Activated CD4-positive, alpha-beta T cell treated with anti-CD3 and anti-CD28 coated beads, Interleukin-2, amount 10 ng/mL, durations not matched to agents 7 days and 5 days (primary cell): ENCODE measurements around the gene SART1. TPM values are rescaled to one million over a fixed set of nuclear protein-coding genes. Genes with fewer than 3 reads are reported as not detected.
"Not testable (repeated sequence)": the region's sequence is repeated elsewhere in the genome, so short reads cannot be mapped to it uniquely, and the experiment has no call there.

ENCODE experiments used
- CTCF ChIA-PET: fragments of 350-600 bp; sonication (Branson Sonifier 250); formaldehyde crosslinking; loops from one replicate; lab custom pipeline; 2021; ENCODE audit warnings: antibody characterized with exemption; lab: Charles Lee
- POLR2A ChIA-PET: fragments of 350-600 bp; sonication (Branson Sonifier 250); formaldehyde crosslinking; loops from one replicate; lab custom pipeline; 2021; ENCODE audit warnings: antibody characterized with exemption; lab: Charles Lee
- DNase-seq: peaks from one replicate; pipeline ENCODE4 v3.0.0-alpha.2; 2020
- H3K27ac Mint-ChIP-seq: one replicate; pipeline ENCODE4 v1.8.0; 2021; ENCODE audit warnings: mild to moderate bottlenecking, moderate library complexity, mixed read lengths
- H3K27me3 Mint-ChIP-seq: one replicate; pipeline ENCODE4 v1.8.0; 2021; ENCODE audit warnings: mixed read lengths
- H3K36me3 Mint-ChIP-seq: one replicate; pipeline ENCODE4 v1.8.0; 2021; ENCODE audit warnings: low read depth, mixed read lengths
- H3K4me1 Mint-ChIP-seq: one replicate; pipeline ENCODE4 v1.8.0; 2021; ENCODE audit warnings: mixed read lengths
- H3K4me3 Mint-ChIP-seq: one replicate; pipeline ENCODE4 v1.8.0; 2021; ENCODE audit warnings: mild to moderate bottlenecking, moderate library complexity, mixed read lengths
- H3K9me3 Mint-ChIP-seq: one replicate; pipeline ENCODE4 v1.8.0; 2021; ENCODE audit warnings: mixed read lengths
- total RNA-seq, 2 experiments: library from RNA; stranded (reverse); gene quantifications; one replicate each; pipeline ENCODE4 v1.2.3, GENCODE V29; 2021

The SART1 gene
- total RNA-seq, 2 experiments from 2014 or later, result 79.6 to 81.7 TPM

DNA sequence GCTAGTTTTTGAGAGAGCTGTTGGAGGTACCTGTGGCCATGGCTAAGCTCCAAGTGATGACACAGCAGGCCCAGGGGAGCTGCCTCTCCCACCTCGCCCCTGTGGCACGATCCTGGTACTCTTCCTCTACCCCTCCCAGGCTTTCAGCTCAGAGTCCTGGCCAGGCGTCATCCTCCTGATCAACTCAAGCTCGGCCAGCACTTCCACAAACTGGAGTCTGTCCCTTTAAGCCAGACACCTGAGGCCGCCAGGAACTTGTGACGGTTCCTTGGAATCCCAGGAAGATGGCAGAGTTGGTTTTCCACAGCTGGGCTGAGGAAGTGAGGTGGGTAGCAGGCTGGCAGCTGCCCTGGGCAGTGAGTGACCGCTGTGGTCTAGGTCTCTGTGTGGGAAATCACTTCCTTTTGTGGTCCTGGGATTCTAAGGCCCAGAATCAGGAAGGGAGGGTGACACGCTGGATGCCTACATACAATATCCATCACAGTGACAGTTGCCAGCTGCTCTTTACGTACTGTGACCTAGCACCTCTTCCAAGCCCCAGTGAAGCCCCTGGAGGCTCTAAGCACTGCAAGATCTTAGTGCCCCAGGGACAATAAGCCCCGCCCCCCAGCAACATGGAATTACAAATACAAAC lies 47.1 kb downstream of the SART1 start:
- Mint-ChIP-seq H3K36me3 (peaks cover 7% of the 10 kb centered on the region), H3K9me3 (no peaks in the 10 kb centered on the region), H3K4me3 (no peak overlapping the region), H3K27ac (no peak overlapping the region), H3K4me1 (peaks cover 7% of the 10 kb centered on the region), H3K27me3 (peaks cover 28% of the 10 kb centered on the region)
- no peak for DNase-seq
- CTCF ChIA-PET, result interaction anchor here (0.6 to 2.0 kb wide), 7 partner anchors 14 to 439 kb away, joined by 3 to 5 read pairs (median 4); partner anchors contain the start of gene KAT5
- POLR2A ChIA-PET, result no interaction called here

DNA sequence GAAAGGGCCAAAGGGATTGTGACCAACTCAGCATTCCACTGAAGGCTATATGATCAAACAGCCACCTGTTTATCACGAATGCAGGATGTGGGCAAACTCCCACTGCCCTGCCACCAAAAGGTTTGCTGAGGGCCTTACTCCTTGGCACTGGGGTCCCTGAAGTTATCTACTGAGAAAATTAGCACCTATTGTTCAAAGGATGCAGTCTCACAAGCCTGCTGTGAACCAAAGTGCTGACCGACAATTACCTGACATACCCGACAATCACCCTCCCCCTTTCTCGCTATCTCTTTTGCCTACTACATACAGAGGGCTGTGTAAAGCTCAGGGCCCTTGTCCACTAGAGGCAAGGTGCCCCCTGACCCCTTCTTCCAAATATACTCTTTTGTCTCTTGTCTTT lies 48.5 kb downstream of the SART1 start:
- POLR2A ChIA-PET, H3K9me3 Mint-ChIP-seq, H3K4me1 Mint-ChIP-seq, H3K4me3 Mint-ChIP-seq, H3K36me3 Mint-ChIP-seq, DNase-seq, H3K27ac Mint-ChIP-seq: not testable (repeated sequence)
- CTCF ChIA-PET, result interaction anchor here (1.0 kb wide), 1 partner anchor 37 kb away, joined by 3 read pairs; no protein-coding TSS in a partner anchor
- H3K27me3 Mint-ChIP-seq, result peaks cover 28% of the 10 kb centered on the region

DNA sequence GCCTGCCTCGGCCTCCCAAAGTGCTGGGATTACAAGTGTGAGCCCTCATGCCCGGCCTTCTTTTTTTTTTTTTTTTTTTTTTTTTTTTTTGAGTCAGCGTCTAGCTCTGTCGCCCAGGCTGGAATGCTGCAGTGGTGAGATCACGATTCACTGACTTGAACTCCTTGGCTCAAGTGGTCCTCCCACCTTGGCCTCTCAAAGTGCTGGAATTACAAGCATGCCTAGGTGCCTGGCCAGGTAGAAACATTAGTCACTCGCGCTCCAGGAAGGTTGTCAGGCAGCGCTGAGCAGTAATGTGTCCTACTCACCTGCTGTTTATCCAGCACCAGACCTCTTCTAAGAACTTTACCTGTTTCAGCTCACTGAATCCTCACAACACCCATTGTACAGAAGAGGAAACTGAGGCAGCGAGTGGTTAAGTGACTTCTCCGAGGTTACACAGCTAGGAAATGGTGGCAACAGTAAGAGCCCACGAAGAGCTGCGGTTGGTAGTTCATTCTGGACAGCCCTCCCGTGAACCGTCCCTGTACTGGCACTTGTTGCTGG lies 49.8 kb downstream of the SART1 start:
- ChIA-PET CTCF (interaction anchor here (0.6 to 3.8 kb wide), 3 partner anchors 11 to 300 kb away, joined by 3 to 15 read pairs (median 8); partner anchors contain the start of gene FIBP), POLR2A (no interaction called here)

DNA sequence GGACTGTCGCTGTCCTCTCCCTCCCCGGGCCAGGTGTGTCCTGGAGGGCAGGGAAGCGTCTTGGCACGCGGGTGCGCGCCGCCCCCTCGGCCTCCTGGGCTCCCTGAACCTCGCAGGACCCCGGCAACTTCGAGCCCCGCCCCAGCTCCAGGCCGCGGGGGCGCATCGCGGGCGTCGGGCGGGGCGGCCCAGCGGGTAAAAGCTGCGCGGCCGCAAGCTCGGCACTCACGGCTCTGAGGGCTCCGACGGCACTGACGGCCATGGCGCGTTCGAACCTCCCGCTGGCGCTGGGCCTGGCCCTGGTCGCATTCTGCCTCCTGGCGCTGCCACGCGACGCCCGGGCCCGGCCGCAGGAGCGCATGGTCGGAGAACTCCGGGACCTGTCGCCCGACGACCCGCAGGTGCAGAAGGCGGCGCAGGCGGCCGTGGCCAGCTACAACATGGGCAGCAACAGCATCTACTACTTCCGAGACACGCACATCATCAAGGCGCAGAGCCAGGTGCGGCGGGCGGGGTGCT lies 50.3 kb downstream of the SART1 start, which contains the start of gene CST6:
Gene CST6 (plus strand): TSS at position 224 of the 519 bp plus-strand sequence. CDS start 37 bp downstream, at position 261.
- H3K27me3 Mint-ChIP-seq, result peaks cover 28% of the 10 kb centered on the region
- no peaks in the 10 kb centered on the region for H3K36me3 Mint-ChIP-seq
- POLR2A ChIA-PET, result no interaction called here
- no peaks in the 10 kb centered on the region for H3K4me1 Mint-ChIP-seq
- CTCF ChIA-PET, result interaction anchor here (0.6 to 3.8 kb wide), 4 partner anchors 11 to 300 kb away, joined by 3 to 15 read pairs (median 6); partner anchors contain the start of gene FIBP
- DNase-seq, result no peak
- no peak within 1 kb of the TSS for H3K4me3 Mint-ChIP-seq
- H3K27ac Mint-ChIP-seq, result no peak within 1 kb of the TSS
- no peaks in the 10 kb centered on the region for H3K9me3 Mint-ChIP-seq

More for the DNA sequence above, 49.8 kb downstream of the SART1 start:
- Mint-ChIP-seq H3K27me3 (peaks cover 28% of the 10 kb centered on the region), H3K27ac (no peak overlapping the region), H3K4me1 (no peaks in the 10 kb centered on the region), H3K4me3 (no peak overlapping the region), H3K9me3 (no peaks in the 10 kb centered on the region), H3K36me3 (no peaks in the 10 kb centered on the region)
- DNase-seq, result no peak

DNA sequence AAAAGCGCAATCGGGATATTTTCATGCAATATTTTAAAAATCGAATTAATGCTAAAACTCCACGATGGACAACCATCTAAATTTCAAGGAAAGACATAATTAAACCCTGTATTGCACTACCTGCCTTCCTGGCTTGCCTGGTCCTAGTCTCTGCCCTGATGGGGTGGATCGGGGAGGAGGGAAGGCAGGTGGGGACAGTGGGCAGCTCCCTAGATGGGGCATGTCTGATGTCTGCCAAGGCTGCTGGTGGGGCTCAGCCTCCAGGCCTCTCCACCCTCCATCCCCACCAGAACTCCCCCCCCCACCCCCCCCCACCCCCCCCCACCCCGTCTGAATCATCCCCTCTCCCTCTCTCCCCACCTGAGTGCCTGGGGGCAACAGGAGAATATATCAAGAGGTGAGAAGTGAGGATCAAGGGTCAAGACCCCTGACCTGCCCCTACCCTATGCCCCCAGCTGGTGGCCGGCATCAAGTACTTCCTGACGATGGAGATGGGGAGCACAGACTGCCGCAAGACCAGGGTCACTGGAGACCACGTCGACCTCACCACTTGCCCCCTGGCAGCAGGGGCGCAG lies 50.9 kb downstream of the SART1 start:
- POLR2A ChIA-PET, result no interaction called here
- Mint-ChIP-seq H3K9me3 (no peaks in the 10 kb centered on the region), H3K27me3 (peaks cover 28% of the 10 kb centered on the region), H3K4me1 (no peaks in the 10 kb centered on the region), H3K36me3 (no peaks in the 10 kb centered on the region), H3K4me3 (no peak overlapping the region), H3K27ac (no peak overlapping the region)
- CTCF ChIA-PET, result interaction anchor here (1.8 to 3.8 kb wide), 3 partner anchors 10 to 232 kb away, joined by 4 to 15 read pairs (median 8); partner anchors contain the start of gene FIBP
- no peak for DNase-seq

DNA sequence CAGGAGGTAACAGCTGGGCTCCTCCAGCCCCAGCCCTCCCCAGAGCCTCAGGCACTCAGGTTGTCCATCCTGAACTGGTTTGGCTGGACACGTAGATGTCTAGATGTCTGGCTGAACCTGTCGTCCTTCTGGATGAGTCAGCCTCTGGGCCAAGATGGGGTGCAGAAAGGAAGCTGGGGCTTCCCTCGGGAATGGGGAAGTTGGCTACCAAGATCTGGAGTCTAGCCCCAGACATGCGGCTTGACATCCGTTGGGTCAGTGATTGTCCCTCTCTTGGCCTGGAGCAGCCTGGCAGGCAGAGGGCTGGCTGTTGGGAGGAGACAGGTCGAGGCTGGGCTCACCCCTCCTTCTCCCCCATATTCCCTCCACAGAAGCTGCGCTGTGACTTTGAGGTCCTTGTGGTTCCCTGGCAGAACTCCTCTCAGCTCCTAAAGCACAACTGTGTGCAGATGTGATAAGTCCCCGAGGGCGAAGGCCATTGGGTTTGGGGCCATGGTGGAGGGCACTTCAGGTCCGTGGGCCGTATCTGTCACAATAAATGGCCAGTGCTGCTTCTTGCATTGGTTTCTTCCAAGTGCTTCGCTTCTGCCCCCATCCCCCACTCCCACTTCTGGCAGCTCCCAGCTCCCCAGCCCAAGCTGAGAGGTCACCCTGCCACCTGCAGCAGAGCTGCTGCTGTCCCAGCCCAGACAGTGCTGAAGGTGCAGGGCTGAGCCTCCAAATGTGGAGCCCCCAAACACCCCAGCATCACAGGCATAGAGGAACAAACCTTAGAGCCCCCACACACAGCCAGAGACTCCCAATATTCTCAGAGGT lies 51.6 kb downstream of the SART1 start:
- DNase-seq, result no peak
- peaks cover 28% of the 10 kb centered on the region for H3K27me3 Mint-ChIP-seq
- ChIA-PET CTCF (interaction anchor here (1.2 to 3.8 kb wide), 4 partner anchors 9 to 233 kb away, joined by 3 to 15 read pairs (median 6); partner anchors contain the start of gene FIBP), POLR2A (no interaction called here)
- H3K27ac Mint-ChIP-seq, result no peak overlapping the region
- no peaks in the 10 kb centered on the region for H3K9me3 Mint-ChIP-seq
- no peaks in the 10 kb centered on the region for H3K4me1 Mint-ChIP-seq
- no peak overlapping the region for H3K4me3 Mint-ChIP-seq
- no peaks in the 10 kb centered on the region for H3K36me3 Mint-ChIP-seq

DNA sequence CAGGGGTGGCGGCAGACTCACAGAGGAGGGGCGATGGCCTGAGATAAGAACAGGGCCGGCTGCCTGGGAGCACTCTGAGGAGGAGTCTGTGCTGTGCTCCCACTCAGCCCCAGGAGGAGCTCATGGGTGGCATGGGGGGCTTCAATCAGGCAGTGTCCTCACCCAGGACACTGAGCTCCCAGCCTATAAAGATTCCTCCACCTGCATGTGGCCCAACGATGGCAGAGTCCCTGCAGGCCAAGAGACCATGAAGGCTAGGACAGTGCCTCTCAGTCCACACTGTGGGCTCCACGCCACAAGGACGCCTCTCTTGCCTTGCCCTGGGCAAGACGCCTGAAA lies 52.2 kb downstream of the SART1 start:
- CTCF ChIA-PET, result interaction anchor here (1.2 to 3.8 kb wide), 4 partner anchors 9 to 234 kb away, joined by 3 to 15 read pairs (median 6); partner anchors contain the start of gene FIBP
- H3K9me3 Mint-ChIP-seq, result no peaks in the 10 kb centered on the region
- H3K4me3 Mint-ChIP-seq, result no peak overlapping the region
- no peaks in the 10 kb centered on the region for H3K36me3 Mint-ChIP-seq
- no peaks in the 10 kb centered on the region for H3K4me1 Mint-ChIP-seq
- H3K27ac Mint-ChIP-seq, result no peak overlapping the region
- peaks cover 28% of the 10 kb centered on the region for H3K27me3 Mint-ChIP-seq
- no peak for DNase-seq
- POLR2A ChIA-PET, result no interaction called here

DNA sequence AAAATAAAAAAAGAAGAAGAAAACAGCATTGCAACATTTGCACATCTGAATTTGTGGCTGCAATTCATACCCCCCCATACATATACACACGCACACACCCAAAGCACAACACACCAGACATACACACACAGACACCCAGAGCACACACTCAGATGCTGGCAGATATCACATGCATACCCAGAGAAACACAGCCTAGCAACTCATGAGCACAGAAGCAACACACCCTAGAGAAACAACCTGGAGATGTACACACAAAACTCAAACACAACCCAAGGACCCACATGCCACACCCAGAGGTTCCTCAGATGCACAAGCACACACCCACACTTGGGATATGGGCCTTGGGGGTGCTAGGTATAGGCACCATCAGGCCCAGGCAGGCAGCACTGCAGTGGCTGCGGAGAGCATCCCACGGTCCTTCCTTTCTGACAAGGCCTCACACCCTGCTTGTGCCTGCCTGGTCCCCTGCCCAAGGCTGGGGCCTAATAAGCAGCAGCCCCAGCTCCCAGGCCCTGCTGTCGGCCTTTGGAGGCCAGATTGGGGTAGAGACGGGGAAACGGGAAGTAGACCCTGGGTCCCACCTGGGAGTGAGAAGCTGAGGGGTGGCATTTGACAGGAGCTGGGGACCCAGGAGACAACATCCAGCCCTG lies 53.4 kb downstream of the SART1 start:
- DNase-seq, result no peak
- H3K27me3 Mint-ChIP-seq, result peaks cover 28% of the 10 kb centered on the region
- no peaks in the 10 kb centered on the region for H3K36me3 Mint-ChIP-seq
- no peak overlapping the region for H3K27ac Mint-ChIP-seq
- H3K4me1 Mint-ChIP-seq, result no peaks in the 10 kb centered on the region
- ChIA-PET CTCF (interaction anchor here (1.1 kb wide), 1 partner anchor 207 kb away, joined by 3 read pairs; no protein-coding TSS in a partner anchor), POLR2A (no interaction called here)
- no peak overlapping the region for H3K4me3 Mint-ChIP-seq
- H3K9me3 Mint-ChIP-seq, result no peaks in the 10 kb centered on the region

DNA sequence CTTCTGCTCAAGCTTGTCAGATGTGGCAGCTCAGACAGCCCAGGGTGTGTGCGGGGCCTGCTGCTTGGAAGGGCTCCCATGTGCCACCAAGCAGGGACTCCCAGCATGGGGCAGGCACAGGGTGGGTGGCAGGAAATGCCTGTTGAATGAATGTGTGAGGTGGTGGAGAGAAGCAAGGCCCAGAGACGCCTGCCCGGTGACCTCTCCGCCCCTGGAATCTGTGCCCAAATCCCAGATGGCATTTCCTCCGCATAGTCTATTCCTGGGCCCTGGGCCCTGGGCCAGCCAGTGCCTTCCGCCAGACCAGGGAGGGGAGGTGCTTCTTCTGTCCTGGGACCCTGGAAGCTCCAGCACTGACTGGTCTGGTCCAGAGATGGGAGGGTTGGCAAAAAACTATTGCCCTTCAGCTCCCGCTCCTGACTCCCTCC lies 53.9 kb downstream of the SART1 start:
- POLR2A ChIA-PET, result no interaction called here
- Mint-ChIP-seq H3K27me3 (peaks cover 23% of the 10 kb centered on the region), H3K27ac (no peak overlapping the region), H3K36me3 (no peaks in the 10 kb centered on the region), H3K4me1 (no peaks in the 10 kb centered on the region), H3K9me3 (no peaks in the 10 kb centered on the region), H3K4me3 (no peak overlapping the region)
- no peak for DNase-seq
- CTCF ChIA-PET, result interaction anchor here (1.1 kb wide), 1 partner anchor 207 kb away, joined by 3 read pairs; no protein-coding TSS in a partner anchor

DNA sequence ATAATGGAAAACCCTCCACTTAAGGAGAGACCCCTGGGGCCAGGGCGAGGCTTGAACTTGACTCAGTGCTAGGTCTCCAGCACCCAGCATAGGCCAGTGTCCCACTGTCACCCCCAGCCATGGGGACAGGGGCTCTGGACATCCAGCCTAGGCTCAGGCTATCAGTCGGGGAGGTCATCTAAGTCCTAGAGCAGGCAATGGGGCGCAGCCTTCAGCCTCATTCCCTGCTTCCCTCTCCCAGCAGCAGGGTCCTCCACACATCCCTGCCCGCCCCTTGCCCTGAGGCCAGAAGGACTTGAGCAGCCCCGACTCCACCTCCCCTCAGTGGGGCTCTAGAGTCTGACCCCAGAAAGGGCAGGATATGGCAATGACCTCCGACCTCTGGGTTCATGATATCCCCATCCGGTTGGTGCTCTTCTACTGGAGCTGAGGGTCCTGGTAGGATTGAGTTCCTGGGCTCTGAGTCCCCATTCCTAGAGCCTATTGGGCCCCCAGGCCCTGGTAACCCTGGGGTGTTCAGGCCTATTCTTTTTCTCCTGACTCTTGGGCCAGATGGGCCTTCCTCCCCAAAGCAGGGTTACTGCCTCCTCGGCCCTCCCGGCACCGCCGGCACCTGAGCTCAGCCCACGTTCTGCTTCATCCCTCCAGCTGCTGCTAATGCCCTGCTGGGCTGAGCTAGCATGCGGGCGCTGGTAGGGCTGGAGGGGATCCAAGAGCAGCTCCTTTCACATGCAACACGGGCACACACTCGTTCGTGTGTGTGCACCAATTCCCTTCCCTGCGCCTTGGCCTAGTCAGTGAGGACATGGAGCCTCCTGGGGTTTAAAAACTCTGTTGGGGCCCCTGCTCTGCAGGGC lies 54.6 kb downstream of the SART1 start:
- no peak overlapping the region for H3K4me3 Mint-ChIP-seq
- no peak for DNase-seq
- POLR2A ChIA-PET, result no interaction called here
- CTCF ChIA-PET, result interaction anchor here (1.1 kb wide), 1 partner anchor 206 kb away, joined by 3 read pairs; no protein-coding TSS in a partner anchor
- no peak overlapping the region for H3K27ac Mint-ChIP-seq
- H3K27me3 Mint-ChIP-seq, result peaks cover 18% of the 10 kb centered on the region
- no peaks in the 10 kb centered on the region for H3K36me3 Mint-ChIP-seq
- H3K4me1 Mint-ChIP-seq, result peaks cover 5% of the 10 kb centered on the region
- no peaks in the 10 kb centered on the region for H3K9me3 Mint-ChIP-seq

DNA sequence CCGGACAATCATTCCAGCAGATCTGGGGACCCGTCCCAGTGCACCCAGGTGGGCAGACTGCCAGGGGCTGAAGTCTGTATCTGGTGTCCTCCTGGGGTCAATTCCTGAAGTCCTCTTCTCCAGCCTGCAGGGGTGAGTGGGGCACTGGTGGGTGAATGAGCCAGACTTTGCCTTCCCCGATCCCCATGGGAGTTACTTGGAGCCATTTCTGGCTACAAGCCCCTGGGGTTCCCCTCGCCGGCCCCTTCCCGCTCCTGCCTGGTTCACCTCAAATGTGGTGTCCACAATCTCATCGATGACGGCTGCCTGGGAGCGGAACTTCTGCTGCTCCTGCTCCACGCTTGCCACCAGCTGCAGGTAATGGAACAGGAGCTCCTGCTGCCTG lies 55.3 kb downstream of the SART1 start:
- Mint-ChIP-seq H3K36me3 (no peaks in the 10 kb centered on the region), H3K4me3 (no peak overlapping the region), H3K4me1 (peaks cover 9% of the 10 kb centered on the region), H3K27me3 (peaks cover 14% of the 10 kb centered on the region), H3K9me3 (no peaks in the 10 kb centered on the region), H3K27ac (no peak overlapping the region)
- CTCF ChIA-PET, result no interaction called here
- no peak for DNase-seq
- POLR2A ChIA-PET, result no interaction called here
